Measurements from ENCODE around the gene HMCN2. TPM values are rescaled to one million over a fixed set of nuclear protein-coding genes. Genes with fewer than 3 reads are reported as not detected.

HMCN2 gene
- total and polyA plus RNA-seq, 2 donors (not counting 1 experiment from before 2014, with no cell fraction given): 0.01 TPM; not detected in 1

GRCh38 chr9:130342714-130343085 lies 77.1 kb downstream of the HMCN2 start:
- ATAC-seq (ENCODE audit: low read depth): no peak
- H3K27ac ChIP-seq (ENCODE audit: low read length in 2 of 2): no peak overlapping the region
- 76% methylated on average over 10 of the region's 11 CpGs for WGBS (ENCODE audit: insufficient coverage)

DNA sequence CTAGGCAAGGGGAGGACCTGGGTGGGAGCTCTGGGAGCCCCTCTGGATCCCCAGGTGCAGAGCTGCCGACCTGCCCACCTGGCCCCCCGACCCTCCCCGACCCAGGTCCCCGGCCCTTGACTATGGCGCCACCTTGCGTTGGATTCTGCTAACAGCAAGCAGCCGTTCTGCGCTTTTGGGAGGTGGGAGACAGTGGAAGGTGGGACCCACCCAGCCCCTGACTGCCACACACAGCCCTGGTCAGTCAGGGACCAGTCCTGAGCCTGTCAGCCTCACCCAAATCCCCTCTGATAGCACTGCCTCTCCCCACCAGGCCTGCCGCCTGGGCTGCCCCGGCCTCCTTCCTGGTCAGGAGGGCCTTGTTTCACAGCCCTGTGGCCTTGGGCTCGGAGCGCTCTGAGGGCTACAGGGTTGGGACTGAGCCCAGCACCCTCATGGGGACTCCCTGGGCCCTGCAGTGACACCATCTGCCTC lies 77.9 kb downstream of the HMCN2 start:
- POLR2A ChIA-PET: no interaction called here
- Mint-ChIP-seq H3K4me1 (no peaks in the 10 kb centered on the region), H3K9me3 (ENCODE audit: insufficient read depth) (no peaks in the 10 kb centered on the region), H3K27me3 (no peaks in the 10 kb centered on the region), H3K4me3 (no peak overlapping the region), H3K27ac (no peak overlapping the region)
- ATAC-seq (ENCODE audit: low read depth) (no peak), DNase-seq (peak; percentile 31)
- Histone ChIP-seq H4K20me1 (ENCODE audit: control insufficient read depth, insufficient read depth, low read length, poor library complexity, severe bottlenecking) (no peaks in the 10 kb centered on the region), H3K27ac (ENCODE audit: low read length in 2 of 2) (no peak overlapping the region), H3K4me3 (ENCODE audit: control extremely low read depth in 1 of 5, extremely low read depth in 1 of 5, insufficient read depth in 1 of 5, low read depth in 2 of 5, low read length in 4 of 5) (no peak overlapping the region), H3K4me1 (ENCODE audit: control insufficient read depth in 2 of 2, insufficient read depth in 2 of 2, low read length in 2 of 2) (no peaks in the 10 kb centered on the region), H3K79me2 (ENCODE audit: control insufficient read depth, insufficient read depth, low read length) (no peaks in the 10 kb centered on the region), H3K27me3 (replicated peaks in 1 of 4; ENCODE audit: control extremely low read depth in 1 of 4, control insufficient read depth in 3 of 4, insufficient read depth in 4 of 4, low read length in 3 of 4) (peaks cover 0 to 7% (median 0%) of the 10 kb centered on the region in 4 experiments), H3K9ac (ENCODE audit: low read length) (no peak overlapping the region), H3K4me2 (replicated peaks; ENCODE audit: low read depth, low read length, poor library complexity, severe bottlenecking) (no peak overlapping the region), H3K9me3 (ENCODE audit: control extremely low read depth in 1 of 3, control insufficient read depth in 2 of 3, insufficient read depth in 1 of 3, low read length in 2 of 3) (no peaks in the 10 kb centered on the region), H2AFZ (ENCODE audit: insufficient read depth, low read depth, low read length, poor library complexity, severe bottlenecking) (no peak overlapping the region), H3K36me3 (replicated peaks in 1 of 2; ENCODE audit: control extremely low read depth in 1 of 2, control insufficient read depth in 1 of 2, extremely low read depth in 1 of 2, insufficient read depth in 2 of 2, low read length in 1 of 2) (no peaks in the 10 kb centered on the region)
- no peak for TF ChIP-seq EZH2 (IDR thresholded peaks at IDR 0.05; ENCODE audit: borderline replicate concordance, insufficient read depth, low read depth, low read length, poor library complexity, severe bottlenecking)
- TF ChIP-seq CTCF (IDR thresholded peaks at IDR 0.05): peak; percentile 56
- CTCF ChIA-PET: interaction anchor here (0.7 kb wide), 1 partner anchor 10 kb away, joined by 3 read pairs; no protein-coding TSS in a partner anchor
- intact Hi-C loops (cut with micrococcal nuclease): no loop called here
- 92% methylated on average over 3 of the region's 12 CpGs for WGBS (ENCODE audit: insufficient coverage)

More at GRCh38 chr9:130342714-130343085, 77.1 kb downstream of the HMCN2 start:
- CTCF ChIA-PET: interaction anchor here (0.7 kb wide), 1 partner anchor 11 kb away, joined by 3 read pairs; no protein-coding TSS in a partner anchor
- no peaks in the 10 kb centered on the region for H4K20me1 ChIP-seq (ENCODE audit: control insufficient read depth, insufficient read depth, low read length, poor library complexity, severe bottlenecking)
- Mint-ChIP-seq H3K27me3 (no peaks in the 10 kb centered on the region), H3K27ac (no peak overlapping the region), H3K4me1 (no peaks in the 10 kb centered on the region), H3K9me3 (ENCODE audit: insufficient read depth) (no peaks in the 10 kb centered on the region), H3K4me3 (no peak overlapping the region)
- no peak overlapping the region for H3K9ac ChIP-seq (ENCODE audit: low read length)
- no peak for DNase-seq
- no peak overlapping the region for H3K4me2 ChIP-seq (replicated peaks; ENCODE audit: low read depth, low read length, poor library complexity, severe bottlenecking)
- no peaks in the 10 kb centered on the region for H3K9me3 ChIP-seq (ENCODE audit: control extremely low read depth in 1 of 3, control insufficient read depth in 2 of 3, insufficient read depth in 1 of 3, low read length in 2 of 3)
- intact Hi-C loops (cut with micrococcal nuclease): no loop called here
- no peaks in the 10 kb centered on the region for H3K36me3 ChIP-seq (replicated peaks in 1 of 2; ENCODE audit: control extremely low read depth in 1 of 2, control insufficient read depth in 1 of 2, extremely low read depth in 1 of 2, insufficient read depth in 2 of 2, low read length in 1 of 2)
- POLR2A ChIA-PET: no interaction called here
- peaks cover 0 to 7% (median 0%) of the 10 kb centered on the region in 4 experiments for H3K27me3 ChIP-seq (replicated peaks in 1 of 4; ENCODE audit: control extremely low read depth in 1 of 4, control insufficient read depth in 3 of 4, insufficient read depth in 4 of 4, low read length in 3 of 4)
- no peaks in the 10 kb centered on the region for H3K4me1 ChIP-seq (ENCODE audit: control insufficient read depth in 2 of 2, insufficient read depth in 2 of 2, low read length in 2 of 2)
- no peak overlapping the region for H2AFZ ChIP-seq (ENCODE audit: insufficient read depth, low read depth, low read length, poor library complexity, severe bottlenecking)
- H3K4me3 ChIP-seq (ENCODE audit: control extremely low read depth in 1 of 5, extremely low read depth in 1 of 5, insufficient read depth in 1 of 5, low read depth in 2 of 5, low read length in 4 of 5): no peak overlapping the region
- TF ChIP-seq CTCF (IDR thresholded peaks at IDR 0.05) (no peak), EZH2 (IDR thresholded peaks at IDR 0.05; ENCODE audit: borderline replicate concordance, insufficient read depth, low read depth, low read length, poor library complexity, severe bottlenecking) (no peak)
- H3K79me2 ChIP-seq (ENCODE audit: control insufficient read depth, insufficient read depth, low read length): no peaks in the 10 kb centered on the region
